Memory B cell (primary cell): ENCODE measurements around the gene PPP1R3F.

Source experiments
- ATAC-seq: fragments of 150-1000 bp; cut with Tn5 transposase; 2 replicates; pipeline ENCODE4 v1.10.0; 2021; ENCODE audit warnings: low read depth, mild to moderate bottlenecking, moderate library complexity
- DNase-seq, 2 donors: peaks; one replicate each; pipeline ENCODE4 v3.0.0; 2022; ENCODE audit warnings: low spot score in 2 of 2
- H3K27ac Mint-ChIP-seq: one replicate; pipeline ENCODE4 v1.8.0; 2022; ENCODE audit warnings: mild to moderate bottlenecking, moderate library complexity, mixed read lengths
- H3K27me3 Mint-ChIP-seq: one replicate; pipeline ENCODE4 v1.8.0; 2022; ENCODE audit warnings: mixed read lengths
- H3K36me3 Mint-ChIP-seq: one replicate; pipeline ENCODE4 v1.8.0; 2022; ENCODE audit warnings: mild to moderate bottlenecking, mixed read lengths
- H3K4me1 Mint-ChIP-seq: one replicate; pipeline ENCODE4 v1.8.0; 2022; ENCODE audit warnings: mixed read lengths
- H3K4me3 Mint-ChIP-seq: one replicate; pipeline ENCODE4 v1.8.0; 2022; ENCODE audit warnings: mild to moderate bottlenecking, moderate library complexity, mixed read lengths
- H3K9me3 Mint-ChIP-seq: one replicate; pipeline ENCODE4 v1.8.0; 2022; ENCODE audit warnings: mixed read lengths

Gene PPP1R3F

DNA sequence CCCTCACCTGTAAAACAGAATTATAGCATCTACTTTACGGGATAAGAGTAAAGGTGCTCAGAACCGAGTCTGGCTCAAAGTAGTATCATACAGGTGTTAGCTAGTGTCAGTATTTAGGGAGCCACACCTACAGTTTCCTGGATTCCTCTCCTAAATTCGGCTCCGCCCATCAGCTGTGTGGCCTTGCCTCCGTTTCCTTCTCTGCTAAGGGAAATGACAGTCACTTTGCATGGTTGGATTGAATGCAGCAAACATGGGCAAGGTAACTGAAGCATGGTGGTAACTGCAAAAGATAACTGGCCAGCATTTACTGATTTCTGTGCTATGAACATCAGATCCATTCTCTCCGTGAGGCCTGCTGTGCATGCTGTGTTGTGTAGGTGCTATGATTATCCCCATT lies 2.8 kb downstream of the PPP1R3F start:
- Mint-ChIP-seq H3K9me3 (no peaks in the 10 kb centered on the region), H3K27ac (no peak overlapping the region), H3K4me1 (peaks cover 34% of the 10 kb centered on the region), H3K4me3 (no peak overlapping the region), H3K36me3 (peaks cover 6% of the 10 kb centered on the region), H3K27me3 (no peaks in the 10 kb centered on the region)
- ATAC-seq (no peak), DNase-seq (no peak)

DNA sequence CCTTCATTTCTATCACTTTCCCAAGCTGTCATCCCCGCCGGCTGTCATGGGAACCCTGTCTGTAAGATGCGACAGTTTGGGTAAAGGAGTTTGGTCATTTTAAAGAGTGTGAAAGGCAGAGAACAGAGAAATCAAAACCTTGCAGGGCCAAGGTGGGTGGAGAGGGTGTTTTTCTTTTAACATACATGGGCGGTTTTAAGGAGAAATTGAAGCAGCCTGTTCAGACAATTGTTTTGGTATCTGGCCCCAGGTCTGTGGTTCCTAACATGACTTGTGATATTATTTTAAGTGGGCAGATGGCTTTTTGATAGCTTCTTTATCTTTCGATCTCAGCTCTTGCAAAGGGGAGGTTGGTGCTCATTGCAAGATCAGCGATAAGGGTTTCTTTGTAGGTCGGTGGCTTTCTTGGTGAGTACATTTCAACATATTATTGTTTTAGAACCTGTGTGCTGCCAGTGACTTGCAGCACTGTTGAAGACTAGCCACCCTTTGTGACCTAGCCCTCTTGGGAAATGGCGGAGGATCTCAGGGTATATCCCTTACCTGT lies 3.7 kb downstream of the PPP1R3F start:
- Mint-ChIP-seq H3K27me3 (no peaks in the 10 kb centered on the region), H3K4me3 (no peak overlapping the region), H3K36me3 (peaks cover 6% of the 10 kb centered on the region), H3K9me3 (no peaks in the 10 kb centered on the region), H3K4me1 (peaks cover 34% of the 10 kb centered on the region), H3K27ac (peak overlapping the region; percentile 73)
- ATAC-seq = no peak
- DNase-seq = no peak

- no peaks in the 10 kb centered on the region for H3K9me3 Mint-ChIP-seq
- peaks cover 3% of the 10 kb centered on the region for H3K36me3 Mint-ChIP-seq
Observed at GRCh38 chrX:49276207-49276606, 6.6 kb downstream of the PPP1R3F start.

DNA sequence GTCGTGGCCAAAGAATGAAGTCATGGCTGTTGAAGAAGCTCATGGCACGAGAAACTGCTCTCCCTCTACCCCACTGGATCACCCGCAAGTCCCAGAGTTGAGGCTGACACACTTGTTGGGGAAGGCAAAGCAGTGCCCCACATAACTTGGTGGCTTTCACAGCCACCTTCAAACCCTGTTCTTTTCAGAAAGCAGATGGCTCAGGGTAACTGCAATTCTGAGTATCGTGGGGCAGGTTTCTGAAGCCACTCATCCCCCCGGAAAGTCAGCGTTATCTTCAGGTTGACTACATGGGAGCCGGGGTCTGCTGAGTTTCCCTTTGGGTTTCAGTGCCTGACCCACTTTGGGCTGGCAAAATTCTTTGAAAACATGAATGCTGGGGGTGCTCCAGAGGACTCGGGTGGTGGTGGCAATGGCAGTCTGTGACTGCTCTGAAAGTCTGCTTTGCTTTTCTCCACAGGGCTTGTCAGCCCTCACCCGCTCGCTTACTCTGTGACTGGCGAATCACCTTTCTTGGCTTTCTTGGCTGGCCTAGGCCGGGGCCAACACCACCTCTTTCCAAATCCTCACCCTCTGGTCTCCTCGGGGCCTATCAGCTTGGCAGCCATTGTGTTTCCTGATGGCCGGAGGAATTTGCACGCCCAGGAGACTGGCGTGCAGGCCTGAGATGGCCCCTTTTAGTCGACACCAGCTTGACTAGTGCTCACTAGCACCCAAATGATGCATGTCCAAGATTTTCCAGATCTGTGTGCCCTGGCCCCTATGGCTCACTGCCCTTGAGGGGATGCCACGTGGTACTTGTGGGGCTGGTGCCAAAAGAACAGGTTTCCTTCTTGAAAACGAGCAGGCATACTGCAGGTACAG lies 7.3 kb downstream of the PPP1R3F start:
- ATAC-seq (no peak), DNase-seq (no peak)
- Mint-ChIP-seq H3K4me1 (peaks cover 24% of the 10 kb centered on the region), H3K27me3 (no peaks in the 10 kb centered on the region), H3K36me3 (peaks cover 2% of the 10 kb centered on the region), H3K4me3 (no peak overlapping the region), H3K27ac (no peak overlapping the region), H3K9me3 (no peaks in the 10 kb centered on the region)

More at GRCh38 chrX:49276207-49276606, 6.6 kb downstream of the PPP1R3F start:
- DNase-seq = no peak
- Mint-ChIP-seq H3K27me3 (no peaks in the 10 kb centered on the region), H3K27ac (no peak overlapping the region), H3K4me1 (peaks cover 26% of the 10 kb centered on the region), H3K4me3 (no peak overlapping the region)
- no peak for ATAC-seq

- DNase-seq (no peak), ATAC-seq (no peak)
- no peak overlapping the region for H3K4me3 Mint-ChIP-seq
Observed at GRCh38 chrX:49277535-49277830, 7.9 kb downstream of the PPP1R3F start.

GRCh38 chrX:49278081-49278480 lies 8.5 kb downstream of the PPP1R3F start:
- H3K27ac Mint-ChIP-seq = peak overlapping the region; percentile 31
- H3K36me3 Mint-ChIP-seq = peaks cover 5% of the 10 kb centered on the region
- H3K4me3 Mint-ChIP-seq = no peak overlapping the region

More at GRCh38 chrX:49277535-49277830, 7.9 kb downstream of the PPP1R3F start:
- peaks cover 27% of the 10 kb centered on the region for H3K4me1 Mint-ChIP-seq
- H3K27me3 Mint-ChIP-seq = no peaks in the 10 kb centered on the region
- peaks cover 6% of the 10 kb centered on the region for H3K36me3 Mint-ChIP-seq
- no peaks in the 10 kb centered on the region for H3K9me3 Mint-ChIP-seq
- H3K27ac Mint-ChIP-seq = peak overlapping the region; percentile 31

GRCh38 chrX:49282647-49283011 lies 13.0 kb downstream of the PPP1R3F start:
- Mint-ChIP-seq H3K4me1 (peaks cover 6% of the 10 kb centered on the region), H3K9me3 (no peaks in the 10 kb centered on the region), H3K4me3 (no peak overlapping the region), H3K27ac (peak overlapping the region; percentile 69), H3K27me3 (no peaks in the 10 kb centered on the region), H3K36me3 (peaks cover 4% of the 10 kb centered on the region)
- DNase-seq (no peak), ATAC-seq (no peak)

More at GRCh38 chrX:49278081-49278480, 8.5 kb downstream of the PPP1R3F start:
- ATAC-seq (no peak), DNase-seq (no peak)
- H3K9me3 Mint-ChIP-seq = no peaks in the 10 kb centered on the region
- no peaks in the 10 kb centered on the region for H3K27me3 Mint-ChIP-seq
- H3K4me1 Mint-ChIP-seq = peaks cover 23% of the 10 kb centered on the region

- Mint-ChIP-seq H3K4me3 (no peak overlapping the region), H3K36me3 (peaks cover 4% of the 10 kb centered on the region), H3K27ac (no peak overlapping the region), H3K27me3 (no peaks in the 10 kb centered on the region), H3K4me1 (peaks cover 7% of the 10 kb centered on the region), H3K9me3 (no peaks in the 10 kb centered on the region)
- DNase-seq (no peak), ATAC-seq (no peak)
Observed at GRCh38 chrX:49284212-49284611, 14.6 kb downstream of the PPP1R3F start.

GRCh38 chrX:49286136-49286535 lies 16.5 kb downstream of the PPP1R3F start:
- Mint-ChIP-seq H3K9me3 (no peaks in the 10 kb centered on the region), H3K27ac (no peak overlapping the region), H3K36me3 (peaks cover 4% of the 10 kb centered on the region), H3K27me3 (no peaks in the 10 kb centered on the region), H3K4me1 (peaks cover 7% of the 10 kb centered on the region), H3K4me3 (no peak overlapping the region)
- ATAC-seq (no peak), DNase-seq (no peak)

DNA sequence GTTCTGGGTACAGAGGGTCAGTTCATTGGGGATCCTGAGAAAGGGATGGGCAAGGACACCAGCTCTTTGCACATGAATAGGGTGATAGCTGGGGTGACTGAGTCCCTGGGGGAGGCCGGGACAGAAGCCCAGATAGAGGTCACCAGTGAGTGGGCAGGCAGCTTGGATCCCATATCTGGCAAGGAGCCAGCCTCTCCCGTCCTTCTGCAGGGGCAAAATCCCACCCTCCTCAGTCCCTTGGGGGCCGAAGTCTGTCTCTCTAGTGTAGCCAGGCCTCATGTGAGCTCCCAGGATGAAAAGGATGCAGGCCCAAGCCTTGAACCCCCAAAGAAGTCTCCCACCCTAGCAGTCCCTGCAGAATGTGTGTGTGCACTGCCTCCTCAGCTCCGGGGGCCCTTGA lies 17.0 kb downstream of the PPP1R3F start:
- DNase-seq (no peak), ATAC-seq (no peak)
- peaks cover 7% of the 10 kb centered on the region for H3K4me1 Mint-ChIP-seq
- H3K9me3 Mint-ChIP-seq = no peaks in the 10 kb centered on the region
- H3K27ac Mint-ChIP-seq = no peak overlapping the region
- no peaks in the 10 kb centered on the region for H3K27me3 Mint-ChIP-seq
- H3K4me3 Mint-ChIP-seq = no peak overlapping the region
- H3K36me3 Mint-ChIP-seq = peaks cover 4% of the 10 kb centered on the region

DNA sequence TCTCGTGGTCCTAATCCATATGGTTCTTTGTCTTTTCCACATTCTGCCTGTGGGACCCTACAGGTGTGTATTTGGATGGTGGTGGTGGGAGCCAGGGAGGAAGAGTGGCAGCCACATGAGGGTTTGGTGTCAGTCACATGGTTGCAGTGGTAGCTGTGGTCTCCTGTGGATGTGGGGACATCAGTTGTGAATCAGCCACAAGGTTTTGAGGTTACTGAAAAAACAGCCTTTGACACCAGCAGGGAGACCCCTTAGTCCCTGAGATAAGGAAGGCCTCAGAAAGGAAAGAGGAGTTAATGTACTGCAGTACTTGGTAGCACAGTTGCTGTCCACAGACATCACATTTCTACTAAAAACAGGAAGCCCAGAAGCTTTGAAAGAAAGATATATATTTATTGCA lies 18.1 kb downstream of the PPP1R3F start:
- ATAC-seq = no peak
- Mint-ChIP-seq H3K4me3 (no peak overlapping the region), H3K36me3 (no peaks in the 10 kb centered on the region), H3K9me3 (no peaks in the 10 kb centered on the region), H3K4me1 (peaks cover 6% of the 10 kb centered on the region), H3K27me3 (no peaks in the 10 kb centered on the region), H3K27ac (no peak overlapping the region)
- no peak for DNase-seq

GRCh38 chrX:49290215-49290614 lies 20.6 kb downstream of the PPP1R3F start:
- no peak for ATAC-seq
- H3K9me3 Mint-ChIP-seq = no peaks in the 10 kb centered on the region

GRCh38 chrX:49291615-49292337 lies 22.2 kb downstream of the PPP1R3F start:
- Mint-ChIP-seq H3K36me3 (no peaks in the 10 kb centered on the region), H3K27ac (no peak overlapping the region), H3K4me1 (peaks cover 6% of the 10 kb centered on the region), H3K27me3 (no peaks in the 10 kb centered on the region), H3K9me3 (no peaks in the 10 kb centered on the region), H3K4me3 (no peak overlapping the region)
- DNase-seq (peak; percentile 35 to 53), ATAC-seq (peak; percentile 62)

More at GRCh38 chrX:49290215-49290614, 20.6 kb downstream of the PPP1R3F start:
- no peaks in the 10 kb centered on the region for H3K36me3 Mint-ChIP-seq
- no peak overlapping the region for H3K4me3 Mint-ChIP-seq
- H3K27me3 Mint-ChIP-seq = no peaks in the 10 kb centered on the region
- DNase-seq = no peak
- H3K4me1 Mint-ChIP-seq = peaks cover 6% of the 10 kb centered on the region
- H3K27ac Mint-ChIP-seq = no peak overlapping the region
